Measurements from ENCODE around the gene AP4S1. TPM values are rescaled to one million over a fixed set of nuclear protein-coding genes. Genes with fewer than 3 reads are reported as not detected.
A peak's percentile ranks its signal among the peaks of the same experiment; 100 is the strongest.
"Not testable (repeated sequence)": the region's sequence is repeated elsewhere in the genome, so short reads cannot be mapped to it uniquely, and the experiment has no call there.

The AP4S1 gene
- total RNA-seq, 2 experiments from 2014 or later: 8.9 to 10.2 TPM

DNA sequence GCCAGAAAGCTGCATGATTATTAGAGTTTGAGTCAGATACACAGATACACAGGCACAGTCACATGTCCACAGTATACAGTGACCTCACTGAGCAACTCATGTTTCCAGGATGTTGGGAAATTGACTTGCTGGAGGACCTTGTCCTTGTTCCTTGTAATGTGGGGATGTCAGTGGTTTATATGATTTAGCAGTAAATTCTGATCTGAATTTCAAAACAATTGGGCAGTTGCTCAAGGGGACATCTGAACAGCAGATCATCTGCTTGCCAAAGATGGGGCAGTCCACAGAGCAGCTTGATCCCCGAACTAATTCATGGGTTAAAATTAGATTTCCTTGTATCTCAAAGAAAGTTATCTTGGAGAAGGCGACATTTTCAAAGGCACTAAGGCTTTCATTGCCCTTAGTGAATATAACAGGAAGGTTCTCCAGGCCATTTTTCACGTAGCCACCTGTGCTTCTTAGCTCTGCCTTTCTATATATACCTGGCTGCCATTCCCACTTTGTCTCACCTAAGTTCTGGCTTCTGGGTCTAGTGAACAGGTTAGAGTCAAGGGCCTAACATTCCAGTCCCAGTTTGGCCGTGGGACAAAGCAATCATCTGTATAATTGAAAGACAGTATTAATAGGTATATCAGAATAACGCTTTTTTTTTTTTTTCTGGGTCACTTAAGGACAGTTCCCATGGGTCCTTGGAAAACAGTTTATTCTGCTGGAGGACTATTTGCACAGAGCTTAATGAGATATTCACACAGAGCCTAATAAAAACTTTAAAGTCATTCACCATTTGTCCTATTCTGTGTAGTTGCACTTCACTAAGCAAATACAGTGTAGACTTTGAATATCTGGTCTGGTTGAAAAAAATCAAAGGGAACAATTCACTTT, 65.7 kb downstream of the AP4S1 start:
- H3K36me3 Mint-ChIP-seq: no peaks in the 10 kb centered on the region
- H3K27ac Mint-ChIP-seq: no peak overlapping the region
- no peaks in the 10 kb centered on the region for H3K27me3 Mint-ChIP-seq
- no peak for DNase-seq
- no peak overlapping the region for H3K4me3 Mint-ChIP-seq
- POLR2A ChIA-PET: no interaction called here
- H3K9me3 Mint-ChIP-seq: no peaks in the 10 kb centered on the region
- no peak for ATAC-seq (ENCODE audit: low read depth)
- H3K4me1 Mint-ChIP-seq: no peaks in the 10 kb centered on the region

DNA sequence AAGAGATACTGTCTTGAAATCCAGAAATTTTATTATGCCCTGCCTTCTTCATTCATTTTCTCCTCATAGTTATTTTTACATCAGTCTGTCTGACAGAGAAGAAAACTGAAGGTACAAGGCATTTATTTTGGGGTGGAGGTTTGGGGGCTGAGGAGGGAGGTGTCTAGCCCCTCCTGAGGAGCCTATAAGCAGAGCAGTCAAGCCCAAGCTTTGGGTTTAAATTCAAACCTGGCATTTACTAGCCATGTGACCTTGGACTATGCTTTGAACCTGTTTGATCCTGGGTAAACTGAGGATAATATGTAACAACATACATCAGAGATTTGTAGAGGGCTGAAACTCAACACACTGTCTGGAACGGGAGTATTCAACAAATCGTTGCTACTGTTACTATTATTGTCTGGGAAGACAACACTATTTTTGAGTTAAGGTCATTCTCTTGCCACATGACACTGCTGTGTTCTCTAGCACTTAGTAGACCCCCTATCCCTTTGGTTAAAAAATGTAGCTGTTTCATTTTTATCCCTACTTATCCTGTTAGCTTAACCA, 66.8 kb downstream of the AP4S1 start:
- POLR2A ChIA-PET: no interaction called here
- ATAC-seq (ENCODE audit: low read depth): no peak
- Mint-ChIP-seq H3K9me3 (no peaks in the 10 kb centered on the region), H3K27ac (no peak overlapping the region), H3K27me3 (no peaks in the 10 kb centered on the region), H3K4me1 (no peaks in the 10 kb centered on the region), H3K4me3 (no peak overlapping the region), H3K36me3 (no peaks in the 10 kb centered on the region)
- DNase-seq: no peak

DNA sequence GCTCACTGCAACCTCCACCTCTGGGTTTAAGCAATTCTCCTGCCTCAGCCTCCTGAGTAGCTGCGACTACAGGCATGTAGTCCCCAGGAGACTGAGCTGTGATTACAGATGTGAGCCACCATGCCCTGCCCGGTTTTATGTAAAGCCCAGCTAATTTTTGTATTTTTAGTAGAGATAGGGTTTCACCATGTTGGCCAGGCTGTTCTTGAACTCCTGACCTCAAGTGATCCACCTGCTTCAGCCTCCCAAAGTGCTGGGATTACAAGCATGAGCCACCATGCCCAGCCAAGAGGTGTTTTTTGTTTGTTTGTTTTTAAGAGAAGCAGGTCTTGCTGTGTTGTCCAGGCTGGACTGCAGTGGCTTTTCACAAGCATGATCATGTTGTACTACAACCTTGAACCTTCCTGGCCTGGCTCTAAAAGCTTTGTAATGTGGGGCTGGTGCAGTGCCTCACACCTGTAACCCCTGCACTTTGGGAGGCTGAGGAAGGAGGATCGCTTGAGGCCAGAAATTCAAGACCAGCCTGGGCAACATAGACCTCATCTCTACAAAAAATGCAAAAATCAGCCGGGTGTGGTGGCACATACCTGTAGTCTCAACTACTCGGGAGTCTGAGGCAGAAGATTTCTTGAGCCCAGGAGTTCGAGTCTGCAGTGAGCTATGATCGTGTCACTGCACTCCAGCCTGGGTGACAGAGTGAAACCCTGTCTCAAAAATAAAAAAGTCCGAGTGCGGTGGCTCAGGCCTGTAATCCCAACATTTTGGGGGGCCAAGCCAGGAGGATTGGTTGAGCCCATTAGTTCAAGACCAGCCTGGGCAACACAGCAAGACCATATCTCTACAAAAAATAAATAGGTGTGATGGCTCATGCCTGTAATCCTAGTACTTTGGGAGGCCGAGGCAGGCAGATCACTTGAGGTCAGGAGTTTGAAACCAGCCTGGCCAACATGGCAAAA, 68.7 kb downstream of the AP4S1 start:
- ATAC-seq (ENCODE audit: low read depth); DNase-seq; H3K36me3 Mint-ChIP-seq; H3K27ac Mint-ChIP-seq; H3K4me3 Mint-ChIP-seq; H3K9me3 Mint-ChIP-seq; H3K4me1 Mint-ChIP-seq; H3K27me3 Mint-ChIP-seq; POLR2A ChIA-PET: not testable (repeated sequence)

DNA sequence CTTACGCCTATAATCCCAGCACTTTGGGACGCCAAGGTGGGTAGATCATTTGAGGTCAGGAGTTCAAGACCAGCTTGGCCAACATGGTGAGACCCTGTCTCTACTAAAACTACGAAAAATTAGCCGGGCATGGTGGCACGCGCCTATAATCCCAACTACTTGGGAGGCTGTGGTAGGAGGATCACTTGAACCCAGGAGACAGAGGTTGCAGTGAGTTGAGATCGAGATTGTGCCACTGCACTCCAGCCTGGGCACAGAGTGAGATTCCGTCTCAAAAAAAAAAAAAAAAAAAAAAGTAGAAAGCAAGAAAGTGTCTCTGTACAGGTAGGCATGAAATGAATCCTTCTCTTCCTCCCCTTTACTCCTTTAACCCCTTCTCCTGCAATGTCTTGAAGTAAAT, 70.4 kb downstream of the AP4S1 start:
- H3K27me3 Mint-ChIP-seq; H3K4me3 Mint-ChIP-seq; H3K36me3 Mint-ChIP-seq; DNase-seq; POLR2A ChIA-PET; H3K4me1 Mint-ChIP-seq; H3K27ac Mint-ChIP-seq; ATAC-seq (ENCODE audit: low read depth); H3K9me3 Mint-ChIP-seq: not testable (repeated sequence)

DNA sequence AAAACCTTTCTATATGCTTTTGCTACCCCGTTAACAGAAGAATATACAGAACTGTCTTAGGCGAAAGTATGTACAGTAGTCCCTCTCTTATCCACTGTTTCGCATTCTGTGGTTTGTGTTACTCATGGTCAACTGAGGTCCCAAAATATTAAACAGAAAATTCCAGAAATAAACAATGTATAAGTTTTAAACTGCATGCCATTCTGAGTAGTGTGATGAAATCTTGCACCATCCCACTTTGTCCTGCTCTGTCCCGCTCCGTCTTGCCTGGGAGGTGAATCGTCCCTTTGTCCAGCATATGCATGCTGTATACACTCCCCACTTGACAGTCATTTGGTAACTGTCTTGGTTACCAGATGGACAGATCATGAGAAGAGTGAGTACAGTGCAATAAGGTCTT, 70.8 kb downstream of the AP4S1 start:
- ATAC-seq (ENCODE audit: low read depth) (no peak), DNase-seq (no peak)
- POLR2A ChIA-PET: no interaction called here
- Mint-ChIP-seq H3K27ac (no peak overlapping the region), H3K27me3 (no peaks in the 10 kb centered on the region), H3K36me3 (peaks cover 9% of the 10 kb centered on the region), H3K4me3 (no peak overlapping the region), H3K4me1 (peaks cover 2% of the 10 kb centered on the region), H3K9me3 (no peaks in the 10 kb centered on the region)

DNA sequence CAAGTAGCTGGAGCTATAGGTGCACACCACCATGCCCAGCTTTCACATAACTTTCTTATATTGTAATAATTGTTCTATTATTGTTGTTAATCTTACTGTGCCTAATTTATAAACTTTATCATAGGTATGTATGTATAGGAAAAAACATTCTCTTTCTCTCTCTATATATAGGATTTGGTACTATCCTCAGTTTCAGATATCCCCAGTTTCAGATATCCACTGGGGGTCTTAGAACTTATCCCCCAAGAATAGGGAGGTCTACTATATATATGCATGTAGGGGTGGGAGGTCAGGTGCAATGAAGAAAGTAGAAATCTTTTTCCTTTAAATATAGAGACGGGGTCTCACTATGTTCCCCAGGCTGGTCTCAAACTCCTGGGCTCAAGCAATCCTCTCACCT, 71.6 kb downstream of the AP4S1 start:
- POLR2A ChIA-PET: no interaction called here
- peaks cover 2% of the 10 kb centered on the region for H3K4me1 Mint-ChIP-seq
- DNase-seq (no peak), ATAC-seq (ENCODE audit: low read depth) (no peak)
- no peaks in the 10 kb centered on the region for H3K27me3 Mint-ChIP-seq
- peak overlapping the region; percentile 34 for H3K27ac Mint-ChIP-seq
- peaks cover 17% of the 10 kb centered on the region for H3K36me3 Mint-ChIP-seq
- H3K9me3 Mint-ChIP-seq: no peaks in the 10 kb centered on the region
- H3K4me3 Mint-ChIP-seq: no peak overlapping the region

DNA sequence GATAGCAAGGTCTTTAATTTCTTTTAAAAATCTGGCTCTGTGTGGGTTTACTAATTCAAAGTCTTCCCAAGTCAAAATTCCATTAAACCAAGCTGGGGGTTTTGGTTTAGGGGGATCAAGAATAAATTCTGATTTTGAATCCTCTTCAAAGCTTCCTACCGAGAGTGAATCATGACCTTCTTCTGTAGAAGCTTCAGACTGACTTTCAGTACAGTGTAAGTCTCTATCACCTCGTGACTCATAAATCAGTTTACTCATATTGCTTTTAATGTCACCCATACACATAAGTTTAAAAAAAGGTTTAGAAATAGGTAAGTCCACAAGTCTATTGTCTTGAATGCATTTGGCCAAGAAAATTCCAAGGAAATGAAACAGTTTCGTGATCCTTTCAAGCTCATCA, 81.3 kb downstream of the AP4S1 start:
- Mint-ChIP-seq H3K27me3 (no peaks in the 10 kb centered on the region), H3K27ac (no peak overlapping the region), H3K36me3 (peaks cover 50% of the 10 kb centered on the region), H3K4me3 (no peak overlapping the region), H3K9me3 (no peaks in the 10 kb centered on the region), H3K4me1 (no peaks in the 10 kb centered on the region)
- DNase-seq (no peak), ATAC-seq (ENCODE audit: low read depth) (no peak)
- POLR2A ChIA-PET: interaction anchor here (0.5 kb wide), 1 partner anchor 41 kb away, joined by 4 read pairs; no protein-coding TSS in a partner anchor

DNA sequence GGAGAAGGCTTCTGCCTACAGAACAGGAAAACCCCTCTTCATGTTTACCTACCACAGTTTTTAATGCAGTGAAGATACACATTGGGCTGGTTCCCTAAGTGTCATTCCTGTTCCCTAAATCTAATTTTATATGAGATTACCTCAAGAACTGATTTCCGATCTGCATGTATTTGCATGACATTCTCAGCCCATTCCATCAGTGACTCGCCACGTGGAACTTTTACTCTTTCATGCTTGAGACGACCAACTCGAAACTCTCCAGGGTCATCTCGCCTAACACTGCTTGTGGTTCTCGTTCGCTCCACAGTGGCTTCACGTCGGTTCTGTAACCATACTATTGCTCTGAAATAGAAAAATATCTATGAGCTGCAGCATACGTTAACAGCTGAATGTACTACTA, 83.8 kb downstream of the AP4S1 start:
- H3K27me3 Mint-ChIP-seq: no peaks in the 10 kb centered on the region
- H3K36me3 Mint-ChIP-seq: peaks cover 34% of the 10 kb centered on the region
- ATAC-seq (ENCODE audit: low read depth): no peak
- POLR2A ChIA-PET: no interaction called here
- H3K27ac Mint-ChIP-seq: no peak overlapping the region
- no peak overlapping the region for H3K4me3 Mint-ChIP-seq
- no peaks in the 10 kb centered on the region for H3K9me3 Mint-ChIP-seq
- H3K4me1 Mint-ChIP-seq: no peaks in the 10 kb centered on the region
- no peak for DNase-seq

DNA sequence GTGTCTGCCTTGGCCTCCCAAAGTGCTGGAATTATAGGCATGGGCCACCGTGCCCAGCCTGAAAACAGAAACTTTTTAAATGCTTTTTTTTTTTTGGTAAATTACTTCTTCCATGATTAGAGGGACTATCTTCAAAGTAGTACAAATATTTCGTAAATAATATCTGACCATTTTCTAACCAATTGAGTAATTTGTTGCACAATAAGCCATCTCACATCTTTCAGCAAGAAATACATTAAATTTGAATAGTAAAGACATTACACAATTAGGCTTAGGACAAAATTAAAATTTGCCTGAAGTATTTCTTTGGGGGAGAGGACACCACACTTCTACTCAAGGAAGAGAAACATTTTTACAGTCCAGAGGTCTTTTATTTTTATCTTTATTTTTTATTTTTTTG, 85.4 kb downstream of the AP4S1 start:
- no peak overlapping the region for H3K4me3 Mint-ChIP-seq
- H3K36me3 Mint-ChIP-seq: peaks cover 27% of the 10 kb centered on the region
- no peaks in the 10 kb centered on the region for H3K4me1 Mint-ChIP-seq

DNA sequence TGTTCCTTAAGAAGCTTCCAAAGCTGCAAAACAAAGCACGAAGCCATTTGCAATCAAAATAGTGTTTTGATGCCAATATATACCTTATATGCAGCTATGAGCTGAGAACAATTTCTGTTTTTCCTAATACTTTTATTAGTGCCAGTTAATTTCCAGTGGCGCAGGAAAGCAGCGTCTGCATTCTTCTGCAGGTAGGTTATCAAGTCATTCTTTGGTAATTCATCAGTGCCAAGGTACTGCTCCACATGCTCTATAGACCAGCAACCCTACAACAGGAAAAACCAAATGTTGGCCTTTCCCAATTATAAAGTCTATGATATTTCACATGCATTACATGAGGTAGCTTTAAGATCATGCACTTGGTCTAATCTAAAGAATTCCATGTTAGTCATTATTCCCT, 88.3 kb downstream of the AP4S1 start:
- Mint-ChIP-seq H3K9me3 (no peaks in the 10 kb centered on the region), H3K4me1 (no peaks in the 10 kb centered on the region), H3K4me3 (no peak overlapping the region), H3K27me3 (no peaks in the 10 kb centered on the region), H3K27ac (no peak overlapping the region), H3K36me3 (peaks cover 36% of the 10 kb centered on the region)
- ATAC-seq (ENCODE audit: low read depth) (no peak), DNase-seq (no peak)
- POLR2A ChIA-PET: no interaction called here

More for the DNA sequence above, 85.4 kb downstream of the AP4S1 start:
- Mint-ChIP-seq H3K27ac (no peak overlapping the region), H3K9me3 (no peaks in the 10 kb centered on the region), H3K27me3 (no peaks in the 10 kb centered on the region)
- ATAC-seq (ENCODE audit: low read depth) (no peak), DNase-seq (no peak)
- POLR2A ChIA-PET: no interaction called here

DNA sequence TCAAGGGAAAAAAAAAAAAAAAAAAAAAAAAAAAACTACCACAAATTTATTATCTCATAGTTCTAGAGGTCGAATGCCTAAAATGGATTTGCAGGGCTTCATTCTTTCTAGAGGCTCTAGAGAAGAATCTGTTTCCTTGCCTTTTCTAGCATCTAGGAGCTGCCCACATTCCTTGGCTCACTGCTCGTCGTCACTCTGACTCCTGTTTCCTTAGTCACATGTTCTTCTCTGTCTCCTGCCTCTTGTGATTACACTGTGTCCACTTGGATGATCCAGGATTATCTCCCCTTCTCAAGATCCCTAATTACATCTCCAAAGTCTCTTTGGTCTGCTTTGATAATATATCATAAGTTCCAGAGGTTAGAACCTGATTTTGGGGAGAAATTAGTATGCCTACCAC, 93.4 kb downstream of the AP4S1 start:
- Mint-ChIP-seq H3K27me3 (no peaks in the 10 kb centered on the region), H3K4me3 (no peak overlapping the region), H3K27ac (peak overlapping the region; percentile 21), H3K36me3 (peaks cover 46% of the 10 kb centered on the region), H3K9me3 (no peaks in the 10 kb centered on the region), H3K4me1 (peaks cover 5% of the 10 kb centered on the region)
- POLR2A ChIA-PET: no interaction called here
- DNase-seq (no peak), ATAC-seq (ENCODE audit: low read depth) (no peak)

DNA sequence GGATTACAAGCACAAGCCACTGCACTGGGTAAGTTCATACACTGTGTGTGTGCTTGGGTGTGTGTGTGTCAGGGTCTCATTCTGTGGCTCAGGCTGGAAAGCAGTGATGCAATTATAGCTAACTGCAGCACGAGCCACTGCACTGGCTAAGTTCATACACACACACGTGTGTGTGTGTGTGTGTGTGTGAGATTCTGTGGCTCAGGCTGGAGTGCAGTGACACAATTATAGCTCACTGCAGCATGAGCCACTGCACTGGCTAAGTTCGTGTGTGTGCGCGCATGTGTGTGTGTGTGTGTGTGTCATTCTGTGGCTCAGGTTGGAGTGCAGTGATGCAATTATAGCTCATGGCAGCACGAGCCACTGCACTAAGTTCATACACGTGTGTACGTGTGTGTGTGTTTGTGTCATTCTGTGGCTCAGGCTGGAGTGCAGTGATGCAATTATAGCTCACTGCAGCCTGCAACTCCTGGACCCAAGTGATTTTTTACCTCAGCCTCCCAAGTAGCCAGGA, 96.7 kb downstream of the AP4S1 start:
- DNase-seq (no peak), ATAC-seq (ENCODE audit: low read depth) (no peak)
- Mint-ChIP-seq H3K9me3 (no peaks in the 10 kb centered on the region), H3K27ac (no peak overlapping the region), H3K36me3 (peaks cover 38% of the 10 kb centered on the region), H3K4me3 (no peak overlapping the region), H3K27me3 (no peaks in the 10 kb centered on the region), H3K4me1 (peaks cover 13% of the 10 kb centered on the region)
- POLR2A ChIA-PET: no interaction called here

DNA sequence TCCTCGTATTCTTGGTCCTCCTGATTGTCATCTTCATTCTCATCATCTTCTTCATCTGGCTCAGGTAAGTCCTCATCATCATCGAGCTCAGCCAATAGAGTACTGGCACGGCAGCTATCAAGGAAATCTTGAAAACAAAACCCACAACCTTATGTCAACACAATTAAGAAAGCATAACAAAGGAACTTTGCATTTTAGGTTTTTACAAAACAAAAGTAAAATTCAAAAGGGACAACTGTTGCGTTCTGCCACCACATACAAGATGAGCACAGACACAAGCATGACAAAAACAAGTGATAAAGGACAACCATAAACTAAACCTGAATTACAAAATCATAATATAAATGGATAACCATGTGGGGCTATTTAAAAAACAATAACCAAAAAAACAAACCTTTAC, 97.5 kb downstream of the AP4S1 start:
- DNase-seq (no peak), ATAC-seq (ENCODE audit: low read depth) (no peak)
- POLR2A ChIA-PET: no interaction called here
- H3K27ac Mint-ChIP-seq: no peak overlapping the region
- no peaks in the 10 kb centered on the region for H3K27me3 Mint-ChIP-seq
- H3K4me1 Mint-ChIP-seq: peaks cover 19% of the 10 kb centered on the region
- H3K4me3 Mint-ChIP-seq: no peak overlapping the region
- H3K9me3 Mint-ChIP-seq: no peaks in the 10 kb centered on the region
- peaks cover 44% of the 10 kb centered on the region for H3K36me3 Mint-ChIP-seq
